ENCODE measurements around the gene GLMP. TPM values are rescaled to one million over a fixed set of nuclear protein-coding genes. Genes with fewer than 3 reads are reported as not detected.

The GLMP gene
- total RNA-seq, 1 experiment from 2014 or later = 60.3 TPM

- DNase-seq (ENCODE audit: low spot score) (no peak), ATAC-seq (no peak)
- H3K9me3 Mint-ChIP-seq = no peaks in the 10 kb centered on the region
- no peaks in the 10 kb centered on the region for H3K4me1 Mint-ChIP-seq
- H3K4me3 Mint-ChIP-seq = no peak overlapping the region
- POLR2A ChIA-PET = interaction anchor here (0.5 kb wide), 1 partner anchor 47 kb away, joined by 3 read pairs; no protein-coding TSS in a partner anchor
- H3K36me3 Mint-ChIP-seq = peaks cover 73% of the 10 kb centered on the region
- CTCF ChIA-PET = interaction anchor here (0.9 kb wide), 1 partner anchor 33 kb away, joined by 4 read pairs; no protein-coding TSS in a partner anchor
- H3K27me3 Mint-ChIP-seq (ENCODE audit: low read depth) = no peaks in the 10 kb centered on the region
- H3K27ac Mint-ChIP-seq = no peak overlapping the region
- TF ChIP-seq, protein P1, sequence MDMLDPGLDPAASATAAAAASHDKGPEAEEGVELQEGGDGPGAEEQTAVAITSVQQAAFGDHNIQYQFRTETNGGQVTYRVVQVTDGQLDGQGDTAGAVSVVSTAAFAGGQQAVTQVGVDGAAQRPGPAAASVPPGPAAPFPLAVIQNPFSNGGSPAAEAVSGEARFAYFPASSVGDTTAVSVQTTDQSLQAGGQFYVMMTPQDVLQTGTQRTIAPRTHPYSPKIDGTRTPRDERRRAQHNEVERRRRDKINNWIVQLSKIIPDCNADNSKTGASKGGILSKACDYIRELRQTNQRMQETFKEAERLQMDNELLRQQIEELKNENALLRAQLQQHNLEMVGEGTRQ (CRISPR knock-in tag; IDR thresholded peaks at IDR 0.05) = no peak
- TF ChIP-seq ZBTB21 (CRISPR knock-in tag; IDR thresholded peaks at IDR 0.05; ENCODE audit: borderline replicate concordance) (no peak), MLX (CRISPR knock-in tag; IDR thresholded peaks at IDR 0.05) (no peak), ZNF396 (CRISPR knock-in tag; IDR thresholded peaks at IDR 0.05; ENCODE audit: borderline replicate concordance) (no peak), CREB1 (CRISPR knock-in tag; IDR thresholded peaks at IDR 0.05) (no peak), ZNF138 (CRISPR knock-in tag; conservative IDR thresholded peaks at IDR 0.05) (no peak), SMAD4 (CRISPR knock-in tag; IDR thresholded peaks at IDR 0.05) (no peak), E2F1 (CRISPR knock-in tag; IDR thresholded peaks at IDR 0.05) (no peak), FOXP1 (CRISPR knock-in tag; IDR thresholded peaks at IDR 0.05; ENCODE audit: borderline replicate concordance) (no peak), CREM (CRISPR knock-in tag; IDR thresholded peaks at IDR 0.05) (no peak)
- TF ChIP-seq, protein P2, sequence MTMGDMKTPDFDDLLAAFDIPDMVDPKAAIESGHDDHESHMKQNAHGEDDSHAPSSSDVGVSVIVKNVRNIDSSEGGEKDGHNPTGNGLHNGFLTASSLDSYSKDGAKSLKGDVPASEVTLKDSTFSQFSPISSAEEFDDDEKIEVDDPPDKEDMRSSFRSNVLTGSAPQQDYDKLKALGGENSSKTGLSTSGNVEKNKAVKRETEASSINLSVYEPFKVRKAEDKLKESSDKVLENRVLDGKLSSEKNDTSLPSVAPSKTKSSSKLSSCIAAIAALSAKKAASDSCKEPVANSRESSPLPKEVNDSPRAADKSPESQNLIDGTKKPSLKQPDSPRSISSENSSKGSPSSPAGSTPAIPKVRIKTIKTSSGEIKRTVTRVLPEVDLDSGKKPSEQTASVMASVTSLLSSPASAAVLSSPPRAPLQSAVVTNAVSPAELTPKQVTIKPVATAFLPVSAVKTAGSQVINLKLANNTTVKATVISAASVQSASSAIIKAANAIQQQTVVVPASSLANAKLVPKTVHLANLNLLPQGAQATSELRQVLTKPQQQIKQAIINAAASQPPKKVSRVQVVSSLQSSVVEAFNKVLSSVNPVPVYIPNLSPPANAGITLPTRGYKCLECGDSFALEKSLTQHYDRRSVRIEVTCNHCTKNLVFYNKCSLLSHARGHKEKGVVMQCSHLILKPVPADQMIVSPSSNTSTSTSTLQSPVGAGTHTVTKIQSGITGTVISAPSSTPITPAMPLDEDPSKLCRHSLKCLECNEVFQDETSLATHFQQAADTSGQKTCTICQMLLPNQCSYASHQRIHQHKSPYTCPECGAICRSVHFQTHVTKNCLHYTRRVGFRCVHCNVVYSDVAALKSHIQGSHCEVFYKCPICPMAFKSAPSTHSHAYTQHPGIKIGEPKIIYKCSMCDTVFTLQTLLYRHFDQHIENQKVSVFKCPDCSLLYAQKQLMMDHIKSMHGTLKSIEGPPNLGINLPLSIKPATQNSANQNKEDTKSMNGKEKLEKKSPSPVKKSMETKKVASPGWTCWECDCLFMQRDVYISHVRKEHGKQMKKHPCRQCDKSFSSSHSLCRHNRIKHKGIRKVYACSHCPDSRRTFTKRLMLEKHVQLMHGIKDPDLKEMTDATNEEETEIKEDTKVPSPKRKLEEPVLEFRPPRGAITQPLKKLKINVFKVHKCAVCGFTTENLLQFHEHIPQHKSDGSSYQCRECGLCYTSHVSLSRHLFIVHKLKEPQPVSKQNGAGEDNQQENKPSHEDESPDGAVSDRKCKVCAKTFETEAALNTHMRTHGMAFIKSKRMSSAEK (CRISPR knock-in tag; IDR thresholded peaks at IDR 0.05; ENCODE audit: borderline replicate concordance) = no peak
- TF ChIP-seq, protein P3, sequence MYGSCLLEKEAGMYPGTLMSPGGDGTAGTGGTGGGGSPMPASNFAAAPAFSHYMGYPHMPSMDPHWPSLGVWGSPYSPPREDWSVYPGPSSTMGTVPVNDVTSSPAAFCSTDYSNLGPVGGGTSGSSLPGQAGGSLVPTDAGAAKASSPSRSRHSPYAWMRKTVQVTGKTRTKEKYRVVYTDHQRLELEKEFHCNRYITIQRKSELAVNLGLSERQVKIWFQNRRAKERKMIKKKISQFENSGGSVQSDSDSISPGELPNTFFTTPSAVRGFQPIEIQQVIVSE (CRISPR knock-in tag; IDR thresholded peaks at IDR 0.05; ENCODE audit: borderline replicate concordance) = no peak
Observed at GRCh38 chr1:156257711-156258110, 37.8 kb downstream of the GLMP start.

GRCh38 chr1:156253634-156254033, 41.8 kb downstream of the GLMP start:
- Mint-ChIP-seq H3K27ac (peak overlapping the region; percentile 2; the same call in 1 of the 2 replicates), H3K27me3 (ENCODE audit: low read depth) (no peaks in the 10 kb centered on the region), H3K4me1 (no peaks in the 10 kb centered on the region), H3K4me3 (no peak overlapping the region), H3K9me3 (no peaks in the 10 kb centered on the region), H3K36me3 (peaks cover 73% of the 10 kb centered on the region)
- CTCF ChIA-PET = interaction anchor here (0.6 kb wide), 1 partner anchor 112 kb away, joined by 3 read pairs; no protein-coding TSS in a partner anchor
- ATAC-seq = no peak
- POLR2A ChIA-PET = interaction anchor here (0.6 kb wide), 1 partner anchor 20 kb away, joined by 7 read pairs; no protein-coding TSS in a partner anchor
- DNase-seq (ENCODE audit: low spot score) = no peak
- TF ChIP-seq, protein P2 (CRISPR knock-in tag; IDR thresholded peaks at IDR 0.05; ENCODE audit: borderline replicate concordance) = no peak
- no peak for TF ChIP-seq HMGXB4 (CRISPR knock-in tag; IDR thresholded peaks at IDR 0.05)
- TF ChIP-seq, protein P4, sequence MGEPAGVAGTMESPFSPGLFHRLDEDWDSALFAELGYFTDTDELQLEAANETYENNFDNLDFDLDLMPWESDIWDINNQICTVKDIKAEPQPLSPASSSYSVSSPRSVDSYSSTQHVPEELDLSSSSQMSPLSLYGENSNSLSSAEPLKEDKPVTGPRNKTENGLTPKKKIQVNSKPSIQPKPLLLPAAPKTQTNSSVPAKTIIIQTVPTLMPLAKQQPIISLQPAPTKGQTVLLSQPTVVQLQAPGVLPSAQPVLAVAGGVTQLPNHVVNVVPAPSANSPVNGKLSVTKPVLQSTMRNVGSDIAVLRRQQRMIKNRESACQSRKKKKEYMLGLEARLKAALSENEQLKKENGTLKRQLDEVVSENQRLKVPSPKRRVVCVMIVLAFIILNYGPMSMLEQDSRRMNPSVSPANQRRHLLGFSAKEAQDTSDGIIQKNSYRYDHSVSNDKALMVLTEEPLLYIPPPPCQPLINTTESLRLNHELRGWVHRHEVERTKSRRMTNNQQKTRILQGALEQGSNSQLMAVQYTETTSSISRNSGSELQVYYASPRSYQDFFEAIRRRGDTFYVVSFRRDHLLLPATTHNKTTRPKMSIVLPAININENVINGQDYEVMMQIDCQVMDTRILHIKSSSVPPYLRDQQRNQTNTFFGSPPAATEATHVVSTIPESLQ (CRISPR knock-in tag; IDR thresholded peaks at IDR 0.05) = no peak
- no peak for TF ChIP-seq ATF1 (CRISPR knock-in tag; IDR thresholded peaks at IDR 0.05)
- TF ChIP-seq GRHL2 (CRISPR knock-in tag; IDR thresholded peaks at IDR 0.05; ENCODE audit: insufficient replicate concordance, severe bottlenecking) = no peak
